Hippocampal formation (tissue), 2 donors: Measurements from ENCODE around the gene CCDC71L.
A peak's percentile ranks its signal among the peaks of the same experiment; 100 is the strongest.

Source experiments
- DNase-seq, 2 donors: peaks; one replicate each; lab custom pipeline; 2025; lab: John Stamatoyannopoulos, UW

The CCDC71L gene

DNA sequence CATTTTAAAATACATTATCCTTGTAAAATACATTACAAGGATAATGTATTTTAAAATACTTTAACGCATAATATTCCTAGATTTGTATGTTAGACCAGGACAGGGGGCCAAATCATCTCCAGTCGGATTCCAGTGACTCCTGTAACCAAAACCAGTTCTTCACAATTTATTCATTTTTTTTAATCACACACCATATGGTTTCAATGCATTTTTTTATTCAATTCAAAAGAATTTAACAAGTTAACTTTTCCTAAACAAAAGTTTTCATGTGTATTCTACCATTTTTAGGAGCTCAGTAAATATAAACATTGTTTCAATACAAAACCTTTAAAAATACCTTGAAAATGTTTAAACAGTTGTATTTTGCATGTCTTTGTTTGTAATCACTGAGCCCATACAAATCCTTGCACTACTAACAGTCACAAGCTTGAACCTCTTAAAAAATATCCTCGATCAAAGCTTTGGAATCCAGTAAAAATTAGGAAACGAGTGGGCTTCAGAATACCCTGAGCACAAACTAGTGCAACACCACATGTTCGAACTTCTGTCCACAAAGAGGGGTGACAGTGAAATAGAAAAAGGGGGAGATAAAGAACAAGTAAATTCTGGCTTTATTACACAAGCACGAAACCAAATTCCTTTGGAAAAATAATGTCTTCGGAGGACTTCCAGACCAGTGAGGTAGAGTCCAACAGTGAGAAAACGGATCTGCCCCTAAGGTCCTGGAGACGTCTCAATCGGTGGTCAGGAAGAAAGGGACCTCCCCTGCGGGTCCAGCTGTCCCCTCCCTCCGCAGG, 1.6 kb downstream of the CCDC71L start:
- DNase-seq: no peak

DNA sequence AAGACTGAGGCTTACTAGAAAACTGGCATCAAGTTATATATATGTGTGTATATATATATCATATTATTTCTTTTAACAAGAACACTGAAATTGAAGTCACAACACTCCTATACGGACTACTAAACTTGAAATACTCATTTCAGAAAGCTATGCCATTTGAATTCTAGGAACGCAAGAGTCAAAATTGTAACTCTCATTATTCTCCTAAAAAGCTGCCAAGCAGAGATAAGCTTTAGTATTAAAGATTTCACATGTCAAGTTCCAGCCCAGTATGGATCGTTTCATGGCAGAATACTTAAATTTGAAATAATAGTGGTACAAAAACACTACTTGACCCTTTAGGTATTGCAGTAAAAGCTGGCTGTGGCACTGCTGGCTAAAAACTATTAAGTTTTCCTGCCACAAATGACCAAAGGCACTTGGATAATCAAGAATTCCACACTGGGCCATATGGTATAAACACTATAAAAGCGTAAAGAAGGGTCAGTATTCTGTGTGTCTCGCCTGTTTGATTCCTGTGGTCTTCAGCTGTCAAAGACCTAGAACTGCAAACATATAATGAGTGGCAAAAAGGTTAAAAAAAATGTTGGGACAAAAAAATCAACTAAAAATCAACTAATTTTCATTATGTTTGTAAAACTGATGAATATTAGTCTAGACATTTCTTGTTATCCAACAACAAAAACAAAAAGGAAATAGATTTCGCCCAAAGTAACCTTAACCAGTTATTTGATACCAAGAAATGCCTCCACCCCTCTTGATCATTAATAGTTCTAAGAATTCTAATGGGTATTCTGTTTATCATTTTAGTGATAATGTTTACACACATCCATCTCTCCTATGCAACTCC, 2.4 kb downstream of the CCDC71L start:
- no peak for DNase-seq

DNA sequence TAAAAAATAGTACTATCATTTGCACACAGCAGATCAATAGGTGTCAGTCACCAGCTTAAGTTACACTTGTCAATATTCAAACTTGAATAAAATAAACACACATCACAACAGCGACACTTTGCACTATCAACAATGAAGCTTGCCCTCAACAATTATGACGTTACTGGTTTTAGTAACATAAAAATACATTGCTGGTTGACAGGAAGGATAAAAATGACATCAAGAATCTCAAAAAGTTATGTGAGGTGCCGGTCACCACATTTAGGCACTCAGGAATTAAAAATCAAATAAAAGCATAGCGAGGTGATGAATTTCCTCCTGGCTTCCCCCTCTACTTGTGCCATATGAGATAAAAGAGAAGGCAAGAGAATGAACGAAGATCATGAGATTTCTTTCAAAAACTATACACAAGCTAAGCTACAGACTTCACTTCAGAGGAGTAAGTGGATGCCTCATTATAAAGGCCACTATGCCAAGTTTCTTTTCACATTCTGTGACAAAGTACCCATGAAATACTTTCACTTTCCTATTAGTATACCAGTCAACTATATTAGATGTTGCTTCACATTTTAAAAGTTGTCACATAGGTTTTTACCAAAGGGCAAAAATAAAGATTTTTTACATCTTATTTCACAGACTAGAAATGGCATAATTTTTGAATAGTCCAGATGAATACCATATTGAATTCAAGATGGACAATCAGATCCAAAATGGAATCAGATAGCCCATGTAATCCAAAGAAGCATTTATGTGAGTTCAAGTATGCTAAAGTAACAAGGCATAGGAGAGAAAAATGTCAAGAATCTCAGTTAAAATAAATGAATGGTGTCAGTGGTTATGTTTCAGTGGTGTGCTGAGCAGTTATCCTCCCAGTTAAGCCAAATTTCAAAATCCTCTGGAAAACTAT, 3.6 kb downstream of the CCDC71L start:
- DNase-seq: no peak

DNA sequence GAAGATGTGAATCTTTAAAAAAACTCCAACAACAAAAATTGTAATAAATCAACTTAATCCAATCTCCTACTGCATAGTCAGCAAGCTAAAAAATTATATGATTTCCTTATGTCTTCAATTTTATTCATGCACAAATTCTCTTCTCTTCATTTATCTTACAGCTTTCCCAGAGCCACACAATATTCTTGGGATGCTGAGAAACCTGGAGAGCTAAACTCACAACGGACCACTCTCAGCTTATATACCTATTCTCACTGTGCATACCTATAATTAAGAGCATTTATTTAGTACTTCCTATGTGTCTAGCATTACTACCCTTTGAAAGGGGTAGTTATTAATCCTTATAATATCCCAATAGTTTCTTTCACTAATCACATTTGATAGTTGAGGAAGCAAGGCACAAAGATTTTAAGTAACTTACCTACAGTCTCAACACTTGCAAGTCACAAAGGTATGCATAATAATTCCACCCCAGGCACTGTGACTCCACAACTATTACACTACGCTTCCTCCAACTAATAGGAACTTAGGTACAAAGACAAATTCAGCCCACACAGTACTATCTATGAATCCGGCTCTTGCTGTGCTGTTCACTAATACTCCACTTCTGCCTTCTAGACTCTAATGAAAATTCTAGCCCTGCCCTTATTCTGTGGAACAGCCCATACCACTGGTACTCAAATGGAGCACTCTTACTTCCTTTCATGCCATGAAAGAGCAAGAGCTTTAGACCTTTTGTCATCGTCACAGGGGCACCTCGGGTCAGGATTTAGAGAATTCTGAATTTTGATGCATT, 5.1 kb downstream of the CCDC71L start:
- DNase-seq: no peak

DNA sequence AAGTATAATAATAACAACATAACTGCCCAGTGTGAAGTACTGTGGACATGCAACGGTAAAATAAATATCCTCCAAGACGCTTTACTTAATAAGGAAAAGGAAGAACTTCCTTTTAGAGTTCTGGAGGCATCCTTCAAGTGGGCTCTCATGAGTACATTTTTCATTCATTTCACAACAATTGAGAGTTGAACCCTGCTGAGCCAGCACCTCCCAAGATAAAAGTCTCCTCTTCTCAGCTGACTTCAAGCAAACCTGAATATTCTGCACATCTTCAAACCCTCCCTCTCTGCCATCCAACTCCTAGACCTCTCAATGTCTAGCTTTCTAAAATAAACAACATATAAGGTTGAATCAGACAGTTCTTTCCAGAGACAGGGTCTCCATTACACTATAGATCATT, 7.5 kb downstream of the CCDC71L start:
- DNase-seq: no peak

DNA sequence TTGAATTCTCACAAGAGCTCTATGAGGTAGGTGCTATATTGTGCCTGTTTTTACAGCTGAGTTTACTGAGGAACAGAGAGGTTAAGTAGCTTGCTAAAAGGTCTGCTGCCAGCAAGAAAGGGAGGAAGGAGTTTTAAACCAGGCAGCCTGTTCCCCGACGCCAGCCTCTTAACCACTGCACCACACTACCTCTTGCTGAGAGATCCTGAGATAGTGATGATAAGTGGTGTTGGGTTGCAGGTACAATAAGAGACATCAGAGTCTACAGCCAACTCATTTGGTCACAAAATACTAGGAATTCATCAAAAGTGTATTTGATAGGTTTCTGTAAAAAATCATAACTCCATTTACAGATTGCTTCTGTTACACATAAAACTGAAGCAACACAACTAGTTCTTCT, 8.0 kb downstream of the CCDC71L start:
- DNase-seq: no peak

DNA sequence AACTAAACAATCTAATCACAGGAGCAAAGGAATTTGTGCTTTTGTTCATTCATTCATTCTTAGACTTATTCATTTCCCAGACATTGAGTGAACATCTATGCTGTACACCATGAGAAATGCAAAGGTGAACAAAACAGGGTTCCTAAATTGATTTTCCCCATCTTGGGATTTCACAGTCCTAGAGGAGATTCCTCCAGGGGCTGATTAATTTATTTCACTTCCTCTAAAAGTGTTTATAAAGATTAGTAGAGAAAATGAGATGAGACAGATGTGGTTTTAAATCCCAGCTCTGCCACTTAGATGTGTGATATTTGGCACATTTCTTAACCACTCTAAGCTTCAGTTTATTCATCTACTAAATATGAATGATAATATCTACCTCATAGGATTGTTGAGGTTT, 8.9 kb downstream of the CCDC71L start:
- DNase-seq: no peak

DNA sequence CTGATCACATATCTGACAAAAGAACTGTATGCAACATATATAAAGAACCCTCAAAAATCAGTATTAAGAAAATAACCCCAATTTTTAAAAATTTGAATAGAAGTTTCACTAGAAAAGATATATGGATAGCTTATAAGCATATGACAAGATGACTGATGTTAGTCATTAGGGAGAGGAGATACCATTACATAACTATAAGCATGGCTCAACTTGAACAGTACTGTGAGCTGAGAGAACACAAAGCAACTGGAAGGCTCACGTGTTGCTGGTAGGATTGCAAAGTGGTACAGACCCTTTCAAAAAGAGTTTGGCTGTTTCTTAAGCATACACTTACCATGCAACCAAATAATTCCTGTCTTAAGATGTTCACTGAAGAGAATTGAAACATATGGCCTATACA, 14.7 kb downstream of the CCDC71L start:
- DNase-seq: no peak

DNA sequence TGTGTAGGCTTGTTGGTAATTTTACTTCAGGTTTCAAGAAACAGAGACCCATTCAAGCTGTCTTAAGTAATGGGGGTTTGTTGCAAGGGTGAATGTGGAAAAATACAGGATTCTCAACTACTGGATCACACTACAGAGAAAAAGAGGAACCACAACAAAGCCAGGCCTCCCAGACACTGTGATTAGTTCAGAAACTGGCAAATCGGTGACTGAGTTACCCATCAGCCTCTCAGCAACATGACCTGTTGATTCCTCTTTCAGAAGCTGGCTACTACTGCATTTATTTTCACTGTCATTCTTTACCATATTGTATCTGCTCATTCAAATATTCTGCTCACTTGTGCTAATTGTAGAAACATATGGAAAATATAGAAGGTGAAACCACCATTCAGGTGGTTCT, 16.0 kb downstream of the CCDC71L start:
- DNase-seq: peak in 1 of 2 donors; percentile 0

DNA sequence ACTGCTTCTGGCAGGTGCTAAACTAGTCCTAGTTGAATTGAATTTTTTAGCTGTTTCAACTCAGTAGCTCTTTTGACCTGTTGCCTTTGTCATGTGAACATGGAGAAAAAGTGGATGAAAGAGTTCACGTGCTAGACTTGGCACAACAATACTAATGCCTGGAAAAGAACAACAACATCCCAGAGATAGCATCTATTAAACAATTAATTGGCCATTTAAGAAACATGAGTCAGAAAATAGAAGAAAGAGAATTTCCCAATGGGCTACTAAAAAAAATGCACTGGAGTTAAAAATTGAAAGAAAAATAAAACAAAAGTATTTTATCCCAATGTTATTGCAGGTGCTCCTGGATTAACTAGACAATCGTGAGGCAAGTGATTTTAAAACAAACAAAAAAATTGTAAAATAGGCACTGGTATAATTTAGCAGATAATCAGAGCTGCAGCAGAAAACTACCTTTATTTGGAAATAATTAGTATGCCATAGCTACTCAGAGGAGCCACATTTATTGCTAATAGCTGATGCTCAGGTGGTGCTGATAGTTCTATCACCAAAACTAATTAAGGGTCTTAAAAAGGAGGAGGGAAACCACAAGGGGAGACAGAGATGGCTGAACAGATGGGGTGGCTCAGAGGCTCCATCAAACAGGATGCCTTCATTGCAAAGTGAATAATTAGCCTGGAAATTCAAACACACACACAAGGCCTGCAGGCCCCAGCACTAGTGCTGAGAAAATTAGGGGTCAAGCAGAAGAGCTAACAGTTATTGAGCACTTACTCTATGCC, 17.6 kb downstream of the CCDC71L start:
- no peak for DNase-seq

DNA sequence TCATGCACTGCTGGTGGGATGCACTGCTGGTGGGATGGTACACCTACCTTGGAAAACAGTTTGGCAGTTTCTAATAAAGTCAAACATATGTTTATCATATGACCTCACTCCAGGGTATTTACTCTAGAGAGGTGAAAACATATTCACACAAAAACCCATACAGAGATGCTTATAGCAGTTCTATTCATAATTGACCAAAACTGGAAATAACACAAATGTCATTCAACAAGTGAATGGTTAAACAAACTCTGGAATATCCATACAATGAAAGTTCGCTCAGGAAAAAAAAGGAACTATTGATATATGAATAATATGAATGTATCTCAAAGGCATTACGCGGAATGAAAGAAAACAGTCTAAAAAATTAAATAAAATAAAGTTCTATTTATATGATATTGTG, 19.5 kb downstream of the CCDC71L start:
- no peak for DNase-seq

DNA sequence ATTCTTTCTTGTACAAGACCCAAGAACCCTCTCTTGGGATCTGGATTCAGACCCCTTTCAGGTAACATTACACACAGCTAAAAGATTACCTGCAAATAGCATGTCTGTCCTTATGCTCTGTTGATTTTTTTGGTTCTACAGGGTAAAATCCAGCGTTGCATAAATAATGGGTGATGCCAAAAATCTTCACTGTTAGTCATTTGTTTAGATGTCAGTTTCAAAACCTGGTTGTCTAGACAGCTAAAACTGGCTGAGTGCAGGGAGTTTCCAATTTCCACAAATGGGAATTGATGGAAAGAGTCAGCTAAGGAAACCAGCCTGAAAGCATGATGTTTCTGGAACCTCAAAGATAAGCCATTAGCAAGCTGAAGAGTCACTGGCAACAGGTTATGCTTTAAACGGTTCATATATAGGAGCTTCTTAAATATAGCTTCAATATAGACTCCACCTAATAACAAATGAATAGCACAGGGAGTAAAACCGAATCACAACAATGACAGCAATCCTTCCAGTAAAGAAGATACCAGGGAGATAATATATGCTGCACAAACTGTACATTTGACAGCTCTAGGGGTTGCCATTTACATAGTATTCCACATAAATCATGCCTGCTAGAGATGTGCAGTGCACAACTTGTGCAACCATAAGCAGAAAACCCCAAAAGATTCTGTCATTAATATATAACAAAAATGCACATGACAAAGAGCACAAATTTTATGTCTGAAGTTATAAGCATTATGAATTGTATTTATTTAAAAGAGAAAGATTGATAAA, 20.4 kb downstream of the CCDC71L start:
- DNase-seq: no peak

DNA sequence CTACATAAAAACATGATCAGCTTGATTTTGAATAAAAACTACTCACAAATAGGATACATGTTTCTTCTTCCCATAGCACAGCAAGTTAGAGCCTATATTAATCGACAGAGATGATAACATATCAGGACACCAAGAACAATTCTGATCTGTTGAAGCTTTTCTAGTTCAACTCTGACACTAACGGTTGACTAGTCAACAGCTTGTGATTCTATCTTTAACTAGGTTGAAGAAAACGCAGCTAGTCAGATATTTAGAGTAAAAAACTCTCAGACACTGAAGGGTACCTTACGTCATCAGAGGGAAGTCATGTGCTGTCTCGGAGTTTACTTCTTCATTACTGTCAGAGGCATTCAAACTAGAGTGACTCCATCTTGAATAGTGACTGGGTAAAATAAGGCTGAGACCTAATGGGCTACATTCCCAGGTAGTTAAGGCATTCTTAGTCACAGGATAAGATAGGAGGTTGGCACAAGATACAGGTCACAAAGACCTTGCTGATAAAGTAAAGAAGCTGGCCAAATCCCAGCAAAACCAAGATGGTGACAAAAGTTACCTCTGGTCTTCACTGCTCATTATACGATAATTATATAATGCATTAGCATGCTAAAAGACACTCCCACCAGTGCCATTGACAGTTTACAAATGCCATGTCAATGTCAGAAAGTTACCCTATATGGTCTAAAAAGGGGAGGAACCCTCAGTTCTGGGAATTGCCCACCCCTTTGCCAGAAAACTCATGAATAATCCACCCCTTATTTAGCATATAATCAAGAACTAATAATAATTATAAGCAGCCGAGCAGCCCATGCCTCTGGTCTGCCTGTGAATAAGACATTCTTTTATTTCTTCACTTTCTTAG, 21.3 kb downstream of the CCDC71L start:
- DNase-seq: no peak

DNA sequence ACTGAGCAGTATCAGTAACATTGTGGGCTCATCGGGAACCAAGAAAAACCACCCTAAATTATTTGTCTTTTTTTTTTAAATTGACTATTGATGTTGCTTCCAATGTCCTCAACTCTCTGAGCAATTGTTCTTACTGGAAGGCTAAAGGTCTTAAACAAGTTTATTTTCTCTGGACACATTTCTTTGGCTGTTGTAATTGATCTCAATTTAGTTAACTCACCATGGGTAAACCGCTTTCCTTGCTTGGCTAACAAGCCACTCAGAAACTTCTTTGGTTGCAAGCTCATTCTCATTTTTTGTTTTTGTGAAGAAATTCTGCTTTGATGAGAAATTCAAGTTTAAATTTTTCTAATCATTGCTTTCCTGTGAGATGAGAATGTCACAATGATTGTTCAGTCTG, 25.5 kb downstream of the CCDC71L start:
- DNase-seq: no peak

DNA sequence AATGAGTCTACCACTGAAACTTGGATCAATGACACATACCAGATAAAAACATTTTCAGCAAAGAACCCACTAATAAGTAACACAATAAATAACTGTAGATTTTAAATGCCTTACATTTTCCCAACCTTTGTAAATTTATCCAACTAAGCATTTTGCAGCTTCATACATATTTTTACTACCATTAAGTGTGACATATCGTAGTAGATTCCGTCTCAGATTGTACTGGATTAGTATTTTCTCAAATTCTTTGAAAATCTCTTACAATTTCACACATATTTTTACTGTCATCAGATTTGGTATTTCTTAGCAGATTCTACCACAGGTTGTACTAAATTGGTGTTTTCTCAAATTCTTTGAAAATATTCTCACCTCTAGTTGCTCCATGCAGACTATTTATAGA, 26.0 kb downstream of the CCDC71L start:
- no peak for DNase-seq

DNA sequence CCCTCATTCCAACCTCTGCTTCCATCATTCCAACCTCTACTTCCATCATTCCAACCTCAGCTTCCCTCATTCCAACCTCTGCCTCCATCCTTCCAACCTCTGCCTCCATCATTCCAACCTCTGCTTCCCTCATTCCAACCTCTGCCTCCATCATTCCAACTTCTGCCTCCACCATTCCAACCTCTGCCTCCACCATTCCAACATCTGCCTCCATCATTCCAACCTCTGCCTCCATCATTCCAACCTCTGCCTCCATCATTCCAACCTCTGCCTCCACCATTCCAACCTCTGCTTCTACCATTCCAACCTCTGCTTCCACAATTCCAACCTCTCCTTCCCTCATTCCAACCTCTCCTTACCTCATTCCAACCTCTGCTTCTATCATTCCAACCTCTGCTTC, 30.3 kb downstream of the CCDC71L start:
- no peak for DNase-seq

DNA sequence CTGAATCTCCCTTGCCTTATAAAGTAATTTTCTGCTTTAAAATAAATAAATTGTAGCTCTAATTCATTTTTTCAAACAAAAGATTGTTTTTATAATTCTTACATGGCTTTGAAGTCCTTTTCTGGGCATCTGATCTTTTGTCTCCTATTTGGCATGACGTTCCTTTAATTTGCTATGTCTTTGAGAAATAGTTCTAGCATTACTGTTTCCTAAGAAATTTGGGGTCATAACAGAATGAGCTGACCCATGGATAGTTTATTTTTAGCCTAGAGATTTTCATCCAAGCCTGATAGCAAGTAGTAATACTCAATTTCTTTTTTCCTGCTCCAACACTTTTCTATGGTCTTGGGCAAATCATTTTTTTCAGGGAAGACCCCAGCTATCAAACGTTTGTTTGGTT, 31.4 kb downstream of the CCDC71L start:
- DNase-seq: no peak

DNA sequence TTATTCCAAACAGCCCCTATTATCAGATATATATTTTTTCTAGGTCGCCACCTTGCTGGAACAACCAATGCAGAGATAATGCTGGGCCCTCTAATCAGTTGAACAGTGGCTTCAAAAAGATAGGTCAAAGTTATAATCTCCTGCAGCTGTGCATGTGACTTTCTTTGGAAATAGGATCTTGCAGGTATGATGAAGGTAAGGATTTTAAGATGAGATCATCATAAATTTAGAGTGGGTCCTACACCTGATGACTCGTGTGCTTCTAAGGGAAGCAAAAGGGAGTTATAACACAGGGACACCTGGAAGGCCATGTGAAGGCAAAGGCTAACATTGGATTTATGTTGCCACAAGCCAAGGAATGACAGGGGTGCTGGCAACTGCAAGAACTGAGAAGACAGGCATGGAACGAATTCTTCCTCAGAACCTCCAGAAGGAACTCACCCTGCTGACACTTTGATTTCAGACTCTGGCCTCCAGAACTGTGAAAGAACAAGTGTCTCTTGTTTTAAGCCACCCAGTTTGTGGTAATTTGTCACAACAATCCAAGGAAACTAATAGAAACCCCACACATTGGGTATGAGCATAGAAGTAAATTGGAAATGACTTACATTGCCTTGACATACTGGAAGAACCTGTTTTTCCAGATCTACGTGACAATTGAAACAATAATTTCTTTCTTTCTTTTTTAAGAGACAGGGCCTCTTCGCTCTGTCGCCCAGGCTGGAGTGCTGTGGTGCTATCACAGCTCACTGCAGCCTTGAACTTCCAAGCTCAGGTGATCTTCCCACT, 34.4 kb downstream of the CCDC71L start:
- no peak for DNase-seq
